Mucosa of stomach (tissue), 1 donor: Measurements from ENCODE around the gene ASB1.
"Not testable (repeated sequence)": the region's sequence is repeated elsewhere in the genome, so short reads cannot be mapped to it uniquely, and the experiment has no call there.

ENCODE experiments used
- H3K27me3 ChIP-seq: one replicate; pipeline ENCODE4 v1.7.0; 2013; ENCODE audit warnings: mild to moderate bottlenecking, low read length; ENCODE audit not compliant: control insufficient read depth, insufficient read depth
- H3K36me3 ChIP-seq: one replicate; pipeline ENCODE4 v1.7.0; 2013; ENCODE audit warnings: low read length; ENCODE audit not compliant: control insufficient read depth, insufficient read depth
- H3K4me1 ChIP-seq: one replicate; pipeline ENCODE4 v1.7.0; 2013; ENCODE audit warnings: mild to moderate bottlenecking, low read length; ENCODE audit not compliant: control insufficient read depth, insufficient read depth
- H3K4me3 ChIP-seq: one replicate; pipeline ENCODE4 v1.7.0; 2013; ENCODE audit warnings: low read length
- H3K9ac ChIP-seq: one replicate; pipeline ENCODE4 v1.7.0; 2013; ENCODE audit warnings: mild to moderate bottlenecking, low read length, moderate library complexity
- H3K9me3 ChIP-seq: one replicate; pipeline ENCODE4 v1.7.0; 2013; ENCODE audit warnings: mild to moderate bottlenecking, low read length, moderate library complexity; ENCODE audit not compliant: control insufficient read depth
- donor health status: Pancreatic carcinoma.

The ASB1 gene

DNA sequence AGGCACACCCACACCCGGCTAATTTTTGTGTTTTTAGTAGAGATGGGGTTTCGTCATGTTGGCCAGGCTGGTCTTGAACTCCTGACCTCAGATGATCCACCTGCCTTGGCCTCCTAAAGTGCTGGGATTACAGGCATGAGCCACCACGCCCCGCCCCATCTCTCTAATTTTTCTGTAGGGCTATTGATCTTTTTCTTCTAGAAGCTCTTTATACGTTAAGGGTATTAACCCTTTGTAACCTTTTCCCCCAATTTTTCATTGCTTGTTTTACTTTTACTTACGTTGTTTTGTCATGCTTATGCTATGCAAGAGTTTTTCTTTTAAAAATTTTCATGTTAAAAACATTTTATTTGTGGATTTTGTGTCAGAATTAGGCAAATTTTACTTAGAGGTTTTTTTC lies 15.5 kb downstream of the ASB1 start:
- H3K4me3 ChIP-seq, H3K9ac ChIP-seq, H3K27me3 ChIP-seq, H3K9me3 ChIP-seq: not testable (repeated sequence)
- Histone ChIP-seq H3K4me1 (peaks cover 10% of the 10 kb centered on the region), H3K36me3 (peaks cover 18% of the 10 kb centered on the region)

GRCh38 chr2:238444242-238444641 lies 17.5 kb downstream of the ASB1 start:
- Histone ChIP-seq H3K4me1 (peaks cover 5% of the 10 kb centered on the region), H3K9ac (no peak overlapping the region), H3K36me3 (peaks cover 20% of the 10 kb centered on the region), H3K27me3 (no peaks in the 10 kb centered on the region), H3K4me3 (no peak overlapping the region), H3K9me3 (no peaks in the 10 kb centered on the region)

DNA sequence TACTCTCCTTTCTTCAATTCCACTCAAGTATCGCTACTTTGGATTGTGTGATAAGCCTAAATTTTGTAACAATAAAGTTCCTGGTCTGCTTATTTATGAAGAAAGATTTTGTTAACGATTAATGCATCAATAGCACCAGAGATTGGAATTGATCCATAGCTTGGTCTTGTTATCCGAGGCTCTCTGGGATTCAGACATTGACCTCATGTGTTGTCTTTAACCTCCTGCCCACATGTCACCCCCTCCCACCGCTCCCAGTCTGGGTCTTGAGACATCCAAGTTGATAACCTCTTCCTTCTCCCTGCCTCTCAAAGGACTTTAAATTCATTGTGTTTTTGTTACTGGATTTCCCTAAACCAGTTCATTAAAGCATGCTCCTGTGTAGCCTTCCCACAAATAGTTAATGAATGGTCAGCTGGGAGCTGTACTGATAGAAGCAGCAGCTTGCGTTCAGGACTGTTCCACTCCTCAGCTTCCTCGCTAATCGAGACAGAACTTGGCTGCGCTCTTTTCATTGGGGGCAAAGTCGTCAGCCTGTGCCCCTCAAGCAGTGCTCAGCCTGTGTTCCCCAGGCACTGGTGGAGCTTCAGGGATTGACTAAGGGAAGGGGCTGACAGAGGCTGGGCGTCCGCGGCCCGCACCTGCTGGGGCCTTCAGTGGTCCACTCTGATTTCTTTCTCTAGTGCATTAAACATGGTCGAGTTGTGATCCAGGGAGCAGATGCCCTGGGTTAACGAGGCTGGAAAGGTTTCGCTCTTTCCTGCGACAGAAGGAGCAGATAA lies 18.9 kb downstream of the ASB1 start:
- Histone ChIP-seq H3K4me1 (no peaks in the 10 kb centered on the region), H3K36me3 (peaks cover 20% of the 10 kb centered on the region), H3K4me3 (no peak overlapping the region), H3K27me3 (no peaks in the 10 kb centered on the region), H3K9ac (no peak overlapping the region), H3K9me3 (no peaks in the 10 kb centered on the region)

GRCh38 chr2:238446371-238446770 lies 19.6 kb downstream of the ASB1 start:
- Histone ChIP-seq H3K4me1 (no peaks in the 10 kb centered on the region), H3K36me3 (peaks cover 20% of the 10 kb centered on the region), H3K27me3 (no peaks in the 10 kb centered on the region), H3K9ac (no peak overlapping the region), H3K9me3 (no peaks in the 10 kb centered on the region), H3K4me3 (no peak overlapping the region)

DNA sequence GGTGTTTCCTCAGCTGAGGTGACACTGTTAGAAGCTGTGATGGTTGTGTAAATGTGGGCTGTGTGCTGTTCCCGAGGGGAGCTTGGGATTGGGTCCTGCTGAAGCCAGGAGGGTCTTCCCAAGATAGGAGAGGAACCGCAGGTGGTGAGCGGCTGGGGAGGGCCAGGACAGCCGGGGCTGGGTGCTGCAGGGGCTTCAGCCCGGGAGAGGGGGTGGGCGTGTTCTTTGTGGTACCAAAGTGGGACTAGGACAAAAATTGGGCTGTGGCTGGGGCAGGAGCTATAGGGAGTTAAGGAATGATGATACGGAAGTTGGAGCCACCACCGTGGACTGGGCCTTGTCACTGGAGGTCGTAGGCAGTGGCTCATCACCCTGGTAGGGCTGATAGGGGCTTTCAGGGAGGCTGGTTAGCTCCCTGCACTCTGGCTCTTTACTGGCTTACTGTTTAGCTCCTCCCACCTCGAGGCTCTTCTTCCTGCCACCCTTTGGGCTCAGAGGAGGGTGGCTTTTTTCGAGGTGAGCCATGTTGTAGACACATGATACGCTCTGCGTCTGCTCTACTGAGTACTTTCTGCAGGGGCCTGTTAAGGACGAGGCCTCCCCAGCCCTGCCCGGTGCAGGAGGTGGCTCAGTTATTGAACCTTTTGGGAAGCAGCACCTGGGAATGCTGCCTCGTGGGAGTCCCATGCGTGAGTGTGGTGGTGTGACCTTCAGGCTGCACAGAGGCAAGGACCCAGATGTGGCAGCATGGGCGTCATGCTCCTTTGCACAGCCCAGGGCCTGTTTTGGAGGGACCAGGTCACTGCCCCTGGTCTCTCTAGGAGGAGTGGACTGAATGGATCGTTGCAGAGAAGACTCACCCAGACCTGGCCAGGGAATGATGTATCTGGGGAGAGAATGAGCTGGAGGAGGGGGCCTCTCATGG lies 21.6 kb downstream of the ASB1 start:
- no peaks in the 10 kb centered on the region for H3K4me1 ChIP-seq
- H3K9me3 ChIP-seq, result no peaks in the 10 kb centered on the region
- H3K9ac ChIP-seq, result no peak overlapping the region
- peaks cover 20% of the 10 kb centered on the region for H3K36me3 ChIP-seq
- H3K27me3 ChIP-seq, result no peaks in the 10 kb centered on the region
- no peak overlapping the region for H3K4me3 ChIP-seq

- no peaks in the 10 kb centered on the region for H3K4me1 ChIP-seq
- H3K36me3 ChIP-seq, result peaks cover 20% of the 10 kb centered on the region
- H3K9me3 ChIP-seq, result no peaks in the 10 kb centered on the region
- no peaks in the 10 kb centered on the region for H3K27me3 ChIP-seq
- H3K4me3 ChIP-seq, result no peak overlapping the region
- no peak overlapping the region for H3K9ac ChIP-seq
Measured at GRCh38 chr2:238449241-238449640, 22.5 kb downstream of the ASB1 start.

- no peak overlapping the region for H3K9ac ChIP-seq
- no peaks in the 10 kb centered on the region for H3K9me3 ChIP-seq
- H3K27me3 ChIP-seq, result no peaks in the 10 kb centered on the region
- no peak overlapping the region for H3K4me3 ChIP-seq
- peaks cover 20% of the 10 kb centered on the region for H3K36me3 ChIP-seq
- no peaks in the 10 kb centered on the region for H3K4me1 ChIP-seq
Measured at GRCh38 chr2:238449909-238450417, 23.2 kb downstream of the ASB1 start.

GRCh38 chr2:238450440-238450861 lies 23.7 kb downstream of the ASB1 start:
- Histone ChIP-seq H3K9ac (no peak overlapping the region), H3K4me1 (no peaks in the 10 kb centered on the region), H3K4me3 (no peak overlapping the region), H3K9me3 (no peaks in the 10 kb centered on the region), H3K36me3 (peaks cover 18% of the 10 kb centered on the region), H3K27me3 (no peaks in the 10 kb centered on the region)

- no peaks in the 10 kb centered on the region for H3K9me3 ChIP-seq
- no peaks in the 10 kb centered on the region for H3K4me1 ChIP-seq
- H3K27me3 ChIP-seq, result no peaks in the 10 kb centered on the region
Measured at GRCh38 chr2:238453842-238454241, 27.1 kb downstream of the ASB1 start.

GRCh38 chr2:238456449-238456848 lies 29.7 kb downstream of the ASB1 start:
- no peaks in the 10 kb centered on the region for H3K36me3 ChIP-seq
- H3K9me3 ChIP-seq, result no peaks in the 10 kb centered on the region

More at GRCh38 chr2:238453842-238454241, 27.1 kb downstream of the ASB1 start:
- Histone ChIP-seq H3K36me3 (no peaks in the 10 kb centered on the region), H3K9ac (no peak overlapping the region), H3K4me3 (no peak overlapping the region)

GRCh38 chr2:238456970-238457926 lies 30.5 kb downstream of the ASB1 start:
- H3K27me3 ChIP-seq, result no peaks in the 10 kb centered on the region
- H3K4me3 ChIP-seq, result no peak overlapping the region
- no peaks in the 10 kb centered on the region for H3K9me3 ChIP-seq
- H3K9ac ChIP-seq, result no peak overlapping the region
- H3K4me1 ChIP-seq, result no peaks in the 10 kb centered on the region
- no peaks in the 10 kb centered on the region for H3K36me3 ChIP-seq

More at GRCh38 chr2:238456449-238456848, 29.7 kb downstream of the ASB1 start:
- Histone ChIP-seq H3K4me1 (no peaks in the 10 kb centered on the region), H3K9ac (no peak overlapping the region), H3K4me3 (no peak overlapping the region), H3K27me3 (no peaks in the 10 kb centered on the region)
